Trophoblast cell (in vitro differentiated cells and primary cell): ENCODE results near the gene ADAMTS12.

Source experiments
- DNase-seq, 2 donors: peaks; one replicate each; pipeline ENCODE4 v3.0.0-alpha.2; 2016
- H2AFZ ChIP-seq: 2 replicates; pipeline ENCODE4 v1.6.1; 2013; ENCODE audit warnings: low read length, moderate library complexity, mild to moderate bottlenecking; ENCODE audit not compliant: insufficient read depth, poor library complexity
- H2AK5ac ChIP-seq: 2 replicates; pipeline ENCODE4 v1.6.1; 2013; ENCODE audit warnings: mild to moderate bottlenecking, low read length
- H2BK120ac ChIP-seq: 2 replicates; pipeline ENCODE4 v1.6.1; 2013; ENCODE audit warnings: low read length, mild to moderate bottlenecking, moderate library complexity; ENCODE audit not compliant: insufficient read depth, poor library complexity
- H2BK12ac ChIP-seq: 2 replicates; pipeline ENCODE4 v1.6.1; 2013; ENCODE audit warnings: mild to moderate bottlenecking, low read length, moderate library complexity
- H2BK5ac ChIP-seq: 2 replicates; pipeline ENCODE4 v1.6.1; 2013; ENCODE audit warnings: low read length, low read depth, moderate library complexity, mild to moderate bottlenecking; ENCODE audit not compliant: poor library complexity
- H3K14ac ChIP-seq: 2 replicates; pipeline ENCODE4 v1.6.1; 2013; ENCODE audit warnings: mild to moderate bottlenecking, low read length
- H3K18ac ChIP-seq: 2 replicates; pipeline ENCODE4 v1.6.1; 2013; ENCODE audit warnings: mild to moderate bottlenecking, low read length
- H3K23ac ChIP-seq: 2 replicates; pipeline ENCODE4 v1.6.1; 2013; ENCODE audit warnings: low read length
- H3K27ac ChIP-seq: 2 replicates; pipeline ENCODE4 v1.5.1; 2013; ENCODE audit warnings: low read depth, mild to moderate bottlenecking, inconsistent platforms, low read length, moderate library complexity
- H3K27me3 ChIP-seq: 2 replicates; pipeline ENCODE4 v1.6.1; 2013; ENCODE audit warnings: inconsistent platforms, mild to moderate bottlenecking, low read length, moderate library complexity; ENCODE audit not compliant: insufficient read depth
- H3K36me3 ChIP-seq, 2 experiments: 1 replicate in 1 of 2; 2 replicates in 1 of 2; pipeline ENCODE4 v1.6.1; 2013; ENCODE audit warnings: low read length in 2 of 2, mild to moderate bottlenecking in 2 of 2, moderate library complexity in 1 of 2; ENCODE audit not compliant: insufficient read depth in 2 of 2, control insufficient read depth in 1 of 2
- H3K4ac ChIP-seq: 2 replicates; pipeline ENCODE4 v1.6.1; 2013; ENCODE audit warnings: low read depth, mild to moderate bottlenecking, low read length, moderate library complexity
- H3K4me1 ChIP-seq, 2 experiments: 1 replicate in 1 of 2; 2 replicates in 1 of 2; pipeline ENCODE4 v1.6.1; 2013; ENCODE audit warnings: low read length in 2 of 2, mild to moderate bottlenecking in 2 of 2, moderate library complexity in 1 of 2; ENCODE audit not compliant: insufficient read depth in 2 of 2, control insufficient read depth in 1 of 2
- H3K4me2 ChIP-seq: 2 replicates; pipeline ENCODE4 v1.6.1; 2013; ENCODE audit warnings: inconsistent platforms, mild to moderate bottlenecking, low read length, moderate library complexity
- H3K4me3 ChIP-seq: 2 replicates; pipeline ENCODE4 v1.5.1; 2013; ENCODE audit warnings: mild to moderate bottlenecking, low read depth, low read length, inconsistent platforms
- H3K79me1 ChIP-seq: one replicate; pipeline ENCODE4 v1.6.1; 2013; ENCODE audit warnings: low read length
- H3K79me2 ChIP-seq: 2 replicates; pipeline ENCODE4 v1.6.1; 2013; ENCODE audit warnings: low read length, mild to moderate bottlenecking; ENCODE audit not compliant: control insufficient read depth, insufficient read depth, poor library complexity
- H3K9ac ChIP-seq: 2 replicates; pipeline ENCODE4 v1.6.1; 2013; ENCODE audit warnings: mild to moderate bottlenecking, low read length
- H3K9me3 ChIP-seq: 2 replicates; pipeline ENCODE4 v1.6.1; 2013; ENCODE audit warnings: low read depth, mild to moderate bottlenecking, control low read depth, inconsistent platforms, low read length; ENCODE audit not compliant: insufficient read depth
- H4K12ac ChIP-seq: 2 replicates; pipeline ENCODE4 v1.6.1; 2013; ENCODE audit warnings: low read depth, mild to moderate bottlenecking, low read length, moderate library complexity
- H4K8ac ChIP-seq: 2 replicates; pipeline ENCODE4 v1.6.1; 2013; ENCODE audit warnings: low read depth, mild to moderate bottlenecking, low read length, moderate library complexity
- H4K91ac ChIP-seq: one replicate; pipeline ENCODE4 v1.6.1; 2013; ENCODE audit warnings: low read depth, mild to moderate bottlenecking, low read length, moderate library complexity
- WGBS: extraction: QIAGEN DNeasy Blood & Tissue Kit; methylation state at CpG from one replicate; pipeline ENCODE4 v1.1.7; 2013; ENCODE audit warnings: missing lambda C conversion rate; ENCODE audit not compliant: insufficient read length, insufficient coverage; ENCODE audit errors: extremely low coverage; 5-methylcytosine and 5-hydroxymethylcytosine counted together

ADAMTS12 gene

GRCh38 chr5:33713136-33713765, 178.5 kb downstream of the ADAMTS12 start:
- Histone ChIP-seq H3K27me3 (no peaks in the 10 kb centered on the region), H3K27ac (no peak overlapping the region), H3K4ac (no peak overlapping the region), H3K18ac (no peak overlapping the region), H3K79me1 (no peaks in the 10 kb centered on the region), H3K9ac (no peak overlapping the region), H3K14ac (no peak overlapping the region), H3K4me1 (no peaks in the 10 kb centered on the region), H2AFZ (no peak overlapping the region), H4K91ac (no peak overlapping the region), H4K8ac (no peak overlapping the region), H3K79me2 (no peaks in the 10 kb centered on the region), H3K36me3 (no peaks in the 10 kb centered on the region), H4K12ac (no peak overlapping the region), H2BK5ac (no peak overlapping the region), H3K4me3 (no peak overlapping the region), H3K9me3 (no peaks in the 10 kb centered on the region), H2BK12ac (no peak overlapping the region), H2AK5ac (no peak overlapping the region), H3K4me2 (no peak overlapping the region), H2BK120ac (no peak overlapping the region), H3K23ac (no peak overlapping the region)
- DNase-seq, result no peak
- WGBS, result no CpG with 5 or more reads among the region's 2 CpGs

GRCh38 chr5:33712664-33713063, 179.1 kb downstream of the ADAMTS12 start:
- Histone ChIP-seq H3K27me3 (no peaks in the 10 kb centered on the region), H3K14ac (no peak overlapping the region), H2BK12ac (no peak overlapping the region), H3K23ac (no peak overlapping the region), H3K9ac (no peak overlapping the region), H3K4me1 (no peaks in the 10 kb centered on the region), H2AFZ (no peak overlapping the region), H3K18ac (no peak overlapping the region), H4K12ac (no peak overlapping the region), H3K27ac (no peak overlapping the region), H2BK5ac (no peak overlapping the region), H3K4me2 (no peak overlapping the region), H3K9me3 (no peaks in the 10 kb centered on the region), H3K4ac (no peak overlapping the region), H3K4me3 (no peak overlapping the region), H4K91ac (no peak overlapping the region), H3K36me3 (no peaks in the 10 kb centered on the region), H3K79me1 (no peaks in the 10 kb centered on the region), H2BK120ac (no peak overlapping the region), H4K8ac (no peak overlapping the region), H3K79me2 (no peaks in the 10 kb centered on the region), H2AK5ac (no peak overlapping the region)
- no peak for DNase-seq

GRCh38 chr5:33711094-33711679, 180.6 kb downstream of the ADAMTS12 start:
- Histone ChIP-seq H2BK120ac (no peak overlapping the region), H4K12ac (no peak overlapping the region), H3K23ac (no peak overlapping the region), H3K14ac (no peak overlapping the region), H3K79me2 (no peaks in the 10 kb centered on the region), H2AK5ac (no peak overlapping the region), H3K4me2 (no peak overlapping the region), H3K79me1 (no peaks in the 10 kb centered on the region), H4K8ac (no peak overlapping the region), H3K4me1 (no peaks in the 10 kb centered on the region), H3K4ac (no peak overlapping the region), H3K27me3 (no peaks in the 10 kb centered on the region), H2AFZ (no peak overlapping the region), H2BK12ac (no peak overlapping the region), H4K91ac (no peak overlapping the region), H3K4me3 (no peak overlapping the region), H2BK5ac (no peak overlapping the region), H3K27ac (no peak overlapping the region), H3K18ac (no peak overlapping the region), H3K9ac (no peak overlapping the region), H3K36me3 (no peaks in the 10 kb centered on the region), H3K9me3 (no peaks in the 10 kb centered on the region)
- WGBS, result no CpG with 5 or more reads among the region's 3 CpGs
- no peak for DNase-seq

GRCh38 chr5:33702867-33703266, 188.9 kb downstream of the ADAMTS12 start:
- no peak overlapping the region for H3K23ac ChIP-seq
- H2BK120ac ChIP-seq, result no peak overlapping the region
- no peak overlapping the region for H2AK5ac ChIP-seq
- H2AFZ ChIP-seq, result no peak overlapping the region
- no peak overlapping the region for H4K91ac ChIP-seq
- H3K27me3 ChIP-seq, result no peaks in the 10 kb centered on the region
- DNase-seq, result no peak
- no peaks in the 10 kb centered on the region for H3K4me1 ChIP-seq
- H3K27ac ChIP-seq, result no peak overlapping the region
- H3K9me3 ChIP-seq, result no peaks in the 10 kb centered on the region
- H4K8ac ChIP-seq, result no peak overlapping the region
- H3K18ac ChIP-seq, result no peak overlapping the region
- H3K36me3 ChIP-seq, result no peaks in the 10 kb centered on the region
- H4K12ac ChIP-seq, result no peak overlapping the region
- H3K4me3 ChIP-seq, result no peak overlapping the region
- H2BK5ac ChIP-seq, result no peak overlapping the region
- no peak overlapping the region for H3K4me2 ChIP-seq
- H3K79me1 ChIP-seq, result no peaks in the 10 kb centered on the region
- no peak overlapping the region for H2BK12ac ChIP-seq
- no CpG with 5 or more reads among the region's 3 CpGs for WGBS
- H3K9ac ChIP-seq, result no peak overlapping the region
- H3K79me2 ChIP-seq, result no peaks in the 10 kb centered on the region
- no peak overlapping the region for H3K4ac ChIP-seq
- no peak overlapping the region for H3K14ac ChIP-seq
